ENCODE measurements around the gene MORC2.

The MORC2 gene

DNA sequence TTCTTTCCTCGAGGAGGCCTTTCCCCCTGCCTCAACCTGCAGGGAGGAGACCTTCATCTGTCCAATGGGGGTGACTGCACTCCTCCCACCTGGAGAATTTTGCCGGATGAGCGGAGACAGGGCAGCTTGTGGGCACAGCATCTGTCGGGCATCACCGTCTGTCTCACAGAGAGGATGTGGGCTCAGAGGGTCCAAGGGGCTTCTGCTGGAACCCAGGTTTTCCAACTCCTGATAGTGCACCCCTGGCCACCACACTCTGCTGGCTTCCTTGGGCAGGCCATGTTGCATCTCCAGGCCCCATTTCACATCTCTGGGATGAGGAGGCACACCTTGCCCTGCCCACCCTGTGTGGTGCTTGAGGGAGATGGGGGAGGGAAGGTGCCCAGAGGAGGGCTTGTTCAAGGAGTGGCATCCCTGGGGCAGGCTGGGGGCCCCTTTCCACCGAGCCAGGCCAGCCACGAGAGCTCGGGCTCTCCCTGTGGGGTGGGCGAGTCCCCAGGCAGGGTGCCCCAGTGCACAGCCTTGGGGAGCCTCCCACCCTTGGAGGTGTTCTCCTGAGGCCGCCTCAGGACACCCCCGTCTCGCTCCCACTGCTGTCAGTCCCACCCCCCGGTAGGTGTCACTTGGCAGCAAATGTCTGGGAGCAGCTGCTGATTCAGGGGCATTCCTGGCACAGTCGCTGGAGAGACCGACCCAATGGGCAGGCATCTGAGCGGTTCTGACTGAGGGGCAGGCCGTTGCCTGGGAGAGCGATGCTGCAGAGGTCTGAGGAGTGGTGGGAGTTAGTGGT lies 84.2 kb downstream of the MORC2 start:
- DNase-seq, result no peak

DNA sequence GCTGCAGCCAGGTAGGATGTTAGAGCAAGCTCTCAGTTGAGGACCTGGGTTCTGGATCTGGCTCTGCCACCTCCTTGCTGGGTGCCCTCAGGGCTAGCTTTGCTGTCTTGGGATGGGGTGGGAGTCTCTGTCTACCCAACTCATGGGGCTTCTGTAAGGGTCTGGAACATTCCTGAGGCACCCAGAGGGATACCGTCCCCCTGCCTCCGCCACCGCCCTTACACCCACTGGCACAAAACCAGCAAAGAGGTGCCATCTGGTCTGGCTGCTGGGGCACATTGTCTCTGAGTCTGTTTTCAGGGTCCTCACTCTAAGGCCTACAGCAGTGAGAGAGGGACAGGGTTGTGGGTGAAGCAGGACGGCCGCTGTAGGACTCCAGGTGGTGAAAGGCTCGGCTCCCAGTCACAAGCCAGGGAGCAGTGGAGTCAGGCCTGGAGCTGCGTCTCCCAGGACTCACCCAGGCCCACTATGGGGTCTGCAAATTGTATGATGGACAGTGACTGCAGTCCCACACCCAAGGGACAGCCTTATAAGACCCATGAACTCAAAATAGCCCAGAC lies 84.9 kb downstream of the MORC2 start:
- DNase-seq, result no peak

DNA sequence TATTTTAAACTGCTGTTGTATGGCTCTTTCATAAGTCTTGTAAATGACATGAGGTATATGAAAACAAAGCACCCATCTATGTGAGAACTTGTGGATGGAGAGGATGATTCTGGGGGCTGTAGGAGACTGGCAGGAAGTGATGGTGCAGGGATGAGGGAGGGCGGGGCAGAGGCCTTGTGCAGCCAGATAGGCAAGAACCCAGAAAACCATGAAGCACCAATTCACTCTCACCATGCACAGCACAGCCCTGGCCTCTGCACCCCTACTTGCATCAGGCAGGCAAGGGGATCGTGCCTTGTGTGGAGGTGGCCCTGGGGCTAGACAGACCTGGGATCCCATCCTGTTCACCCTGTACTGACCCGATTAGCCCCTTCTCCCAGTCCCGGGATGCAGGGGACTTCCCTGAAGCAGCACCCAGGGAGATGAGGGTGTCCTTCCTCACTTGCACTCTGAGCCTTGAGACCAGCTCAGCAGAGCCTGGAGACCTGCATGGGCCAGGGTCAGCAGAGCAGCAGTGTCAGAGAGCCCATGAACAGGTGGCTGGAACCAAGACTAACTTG lies 85.5 kb downstream of the MORC2 start:
- no peak for DNase-seq

DNA sequence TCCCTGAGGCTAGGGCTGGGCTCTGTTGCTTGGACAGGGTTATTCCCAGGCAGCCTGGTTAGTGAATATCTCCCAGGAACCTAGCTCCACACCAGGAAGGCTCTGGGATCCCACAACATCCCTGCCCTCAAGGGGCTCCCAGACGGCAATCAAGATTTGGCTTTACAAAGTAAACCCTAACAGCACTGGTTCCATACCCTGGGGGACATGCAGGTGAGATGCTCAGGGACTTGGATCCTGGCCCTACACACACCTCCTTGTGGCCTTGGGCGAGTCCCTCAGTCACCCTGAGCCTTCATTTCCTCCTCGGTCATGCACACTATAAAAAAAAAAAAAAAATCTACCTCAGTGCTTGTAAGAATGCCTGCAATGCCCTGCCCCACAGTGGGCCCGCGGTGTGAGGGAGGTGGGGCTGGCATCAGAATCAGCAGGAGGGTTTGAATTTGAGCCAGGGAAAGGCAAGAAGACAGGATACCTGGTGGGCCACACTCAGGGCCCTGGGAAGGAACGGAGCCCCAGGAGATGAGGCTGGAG lies 86.3 kb downstream of the MORC2 start:
- no peak for DNase-seq

DNA sequence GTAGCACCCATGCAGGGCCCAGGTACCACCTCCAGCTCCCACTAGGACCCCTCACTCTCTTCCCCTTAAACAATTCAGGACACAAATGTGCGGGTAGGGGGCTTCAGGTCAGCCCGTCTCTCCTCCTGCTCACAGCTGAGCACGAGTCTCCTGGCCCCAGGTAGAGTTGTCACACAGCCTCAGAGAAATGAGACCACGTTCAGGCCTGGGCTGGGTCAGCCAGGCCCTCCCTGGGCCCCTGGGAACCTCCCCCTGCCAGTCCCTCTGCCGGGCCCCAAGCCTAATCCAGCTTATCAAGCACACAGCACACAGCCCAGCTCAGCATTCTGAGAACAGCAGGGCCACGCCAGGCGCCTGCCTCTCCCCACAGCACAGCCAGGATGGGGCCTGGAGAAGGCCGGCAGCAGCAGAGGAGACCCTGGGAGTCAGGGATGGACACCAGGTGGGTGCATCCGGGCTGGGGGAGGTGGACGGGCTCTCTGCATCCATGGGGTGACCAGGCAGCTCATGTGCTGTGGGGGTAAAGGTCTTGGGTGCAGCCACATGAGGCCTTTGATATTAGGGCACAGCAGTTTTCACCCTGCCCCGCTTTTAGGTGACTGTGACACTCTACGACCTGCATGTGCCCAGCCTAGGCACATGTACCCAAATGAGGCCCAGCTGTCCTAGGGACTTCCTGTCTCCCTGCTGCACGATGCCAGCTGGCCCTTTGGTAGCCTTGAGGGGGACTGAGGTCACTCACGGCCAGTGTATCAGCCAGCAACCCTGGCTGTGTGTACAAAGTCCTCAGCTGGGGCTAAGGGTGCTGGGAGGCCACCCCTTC lies 87.0 kb downstream of the MORC2 start:
- DNase-seq, result no peak

DNA sequence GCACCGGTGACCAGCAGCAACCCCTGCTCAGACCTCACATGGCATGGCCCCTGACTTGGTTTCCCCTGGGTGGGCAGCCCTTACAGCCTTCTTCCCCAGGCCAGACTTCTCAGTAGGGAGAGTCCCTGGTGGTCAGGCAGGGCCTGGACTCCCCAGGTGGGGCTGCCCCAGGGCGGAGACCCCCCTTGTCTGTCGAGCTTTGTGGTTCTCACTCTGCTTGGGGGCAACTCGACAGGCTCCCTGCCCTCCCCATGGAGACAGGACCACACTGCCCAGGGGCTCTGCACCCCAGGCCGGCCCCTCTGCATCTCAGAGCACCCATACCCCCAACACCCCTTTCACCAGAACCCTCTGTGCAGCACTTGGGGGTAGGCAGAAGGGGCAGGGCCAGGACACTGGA lies 87.7 kb downstream of the MORC2 start:
- DNase-seq, result no peak

DNA sequence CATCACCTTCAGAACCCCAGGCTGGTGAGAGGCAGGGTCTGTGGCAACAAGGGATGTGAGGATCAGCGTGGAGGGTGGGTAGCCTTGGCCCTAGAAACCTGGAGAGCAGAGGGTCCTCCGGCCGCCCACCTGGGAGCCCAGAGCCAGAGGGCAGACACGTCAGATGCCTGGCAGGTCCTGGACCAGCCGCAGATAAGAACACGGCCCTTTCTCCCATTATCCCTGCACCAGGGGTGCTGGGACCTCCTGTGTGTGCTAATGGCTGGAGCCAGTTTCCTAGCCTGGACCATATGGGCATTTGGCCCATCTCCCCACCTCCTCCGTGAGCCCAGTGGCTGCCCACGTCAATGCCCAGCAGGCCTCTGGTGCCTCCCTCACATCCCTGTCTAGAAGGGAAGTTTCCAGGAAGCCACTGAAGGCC lies 88.4 kb downstream of the MORC2 start:
- DNase-seq, result no peak

DNA sequence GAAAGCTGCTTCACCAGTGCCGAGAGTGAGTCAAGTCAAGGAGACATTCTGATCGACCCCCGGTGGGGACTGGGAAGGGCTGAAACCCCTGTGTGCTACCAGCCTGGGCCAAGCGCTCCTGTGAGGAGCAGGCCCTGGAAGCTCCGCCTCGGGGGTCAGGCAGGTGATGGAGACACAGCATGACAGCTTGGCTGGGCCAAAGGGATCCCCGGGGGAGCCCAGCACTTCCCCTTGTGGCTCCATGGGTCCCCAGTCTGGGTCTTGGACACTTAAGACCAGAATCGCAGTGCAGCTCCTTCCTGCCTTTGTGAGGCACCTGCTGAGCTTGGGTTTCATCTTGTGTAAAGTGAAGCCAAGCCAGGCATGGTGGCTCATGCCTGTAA lies 89.2 kb downstream of the MORC2 start:
- DNase-seq, result no peak

DNA sequence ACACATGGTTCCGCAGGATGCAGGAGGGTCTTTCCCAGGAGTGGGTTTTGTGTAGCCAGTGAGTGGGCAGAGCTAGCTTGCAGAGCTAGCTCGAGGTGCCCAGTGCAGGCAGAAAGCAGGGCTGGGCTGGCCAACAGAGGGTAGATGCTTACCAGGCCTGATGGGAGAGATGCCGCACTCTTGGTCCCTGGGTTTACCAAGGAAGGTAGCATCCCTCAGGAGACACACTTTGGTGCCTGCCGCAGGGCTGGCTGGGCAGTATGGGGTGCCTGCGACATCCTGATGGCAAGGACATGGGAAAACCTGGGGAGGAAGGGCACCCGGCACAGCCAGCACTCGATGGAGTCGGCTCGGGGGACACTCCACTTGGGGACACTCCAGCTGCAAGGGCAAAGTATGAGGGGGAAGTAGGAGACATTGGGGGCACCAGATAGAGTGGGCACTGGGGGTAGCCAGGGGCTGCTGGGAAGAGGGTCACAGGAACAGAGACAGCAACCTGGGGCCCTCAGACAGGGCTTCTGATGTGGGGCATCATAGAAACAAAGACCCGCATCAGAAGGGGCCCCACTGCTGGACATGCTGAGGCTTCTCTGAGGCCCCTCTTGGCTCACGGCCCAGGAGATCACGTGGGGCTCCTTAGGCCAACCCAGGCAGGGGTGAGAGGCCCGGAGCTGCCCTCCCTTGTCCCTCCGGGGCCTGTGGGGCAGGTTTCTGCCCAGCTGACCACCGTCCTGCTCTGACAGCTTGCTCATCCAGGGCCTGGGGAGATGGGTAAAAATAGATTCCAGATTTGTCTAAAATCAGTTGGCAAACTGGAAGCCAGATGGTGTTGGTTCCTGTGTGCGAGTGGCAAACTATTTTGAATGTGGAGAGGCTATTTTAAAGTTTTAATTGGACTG lies 89.8 kb downstream of the MORC2 start:
- DNase-seq, result no peak

DNA sequence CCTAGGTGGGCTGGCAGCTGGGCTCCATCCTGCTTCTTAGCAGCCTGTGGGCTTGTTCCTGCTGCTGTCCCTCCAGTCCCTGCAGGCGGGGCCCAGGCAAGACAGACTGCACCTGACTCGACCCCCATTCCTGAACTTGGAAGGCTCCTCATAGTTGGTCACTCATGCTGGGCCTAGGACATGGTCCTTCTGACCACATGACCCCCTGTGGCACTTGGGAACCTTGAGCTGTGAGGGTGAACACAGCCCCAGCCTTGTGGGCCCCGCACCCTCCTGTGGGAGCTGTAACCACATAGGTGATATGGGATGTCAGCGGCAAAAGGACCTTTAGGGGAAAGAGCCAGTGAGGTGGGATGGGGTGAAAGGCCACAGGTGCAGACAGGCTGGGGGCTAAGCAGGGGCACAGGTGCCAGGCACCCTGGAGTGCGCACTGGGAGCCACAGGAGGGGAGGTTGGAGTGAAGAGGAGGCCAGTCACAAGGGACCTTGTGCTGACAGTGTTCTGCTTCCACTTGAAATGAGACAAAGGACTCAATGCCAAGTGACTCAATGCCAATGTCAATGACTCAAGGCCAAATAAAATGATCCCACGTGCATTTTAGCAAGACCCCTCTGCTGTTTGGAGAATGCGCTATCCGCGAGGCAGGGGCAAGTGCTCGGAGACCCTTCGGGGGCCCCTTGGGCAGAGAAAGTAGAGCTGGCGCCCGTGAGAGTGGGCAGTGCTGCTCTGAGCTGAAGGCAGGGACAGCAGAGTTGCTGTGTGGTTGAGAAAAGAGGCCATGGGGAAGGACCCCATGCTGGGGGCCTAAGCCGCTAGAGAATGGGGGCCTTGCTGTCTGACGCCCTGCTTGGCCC lies 90.7 kb downstream of the MORC2 start:
- DNase-seq, result no peak

DNA sequence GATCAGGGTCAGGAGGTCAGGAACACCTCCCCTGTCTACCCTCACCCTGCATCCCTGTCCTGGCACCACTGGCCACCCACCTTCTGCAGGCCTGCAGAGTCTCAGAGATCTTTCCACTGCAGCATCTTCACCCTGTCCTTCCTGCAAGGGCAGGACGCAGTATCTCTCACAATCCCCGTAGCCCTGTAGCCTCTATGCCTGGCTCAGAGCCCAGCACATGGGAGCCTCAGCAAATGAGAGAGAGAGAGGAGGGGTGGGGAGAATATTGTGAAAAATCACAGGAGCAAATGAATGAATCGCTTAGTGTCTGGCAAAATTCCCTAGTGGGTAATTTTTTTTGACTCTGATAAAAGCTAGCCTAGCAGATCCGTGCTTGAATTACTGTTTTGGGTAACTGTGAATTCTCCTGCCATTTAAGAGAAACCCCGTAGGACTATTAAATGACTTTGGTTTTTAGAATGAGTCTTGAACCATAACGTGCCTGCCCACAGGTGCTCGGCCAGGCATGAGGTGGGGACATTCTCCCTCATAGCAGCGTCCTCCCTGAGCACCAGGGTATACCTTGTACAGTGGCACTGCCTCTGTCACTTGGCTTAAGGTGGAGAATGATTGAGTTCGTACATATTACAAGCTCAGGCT lies 91.5 kb downstream of the MORC2 start:
- no peak for DNase-seq

DNA sequence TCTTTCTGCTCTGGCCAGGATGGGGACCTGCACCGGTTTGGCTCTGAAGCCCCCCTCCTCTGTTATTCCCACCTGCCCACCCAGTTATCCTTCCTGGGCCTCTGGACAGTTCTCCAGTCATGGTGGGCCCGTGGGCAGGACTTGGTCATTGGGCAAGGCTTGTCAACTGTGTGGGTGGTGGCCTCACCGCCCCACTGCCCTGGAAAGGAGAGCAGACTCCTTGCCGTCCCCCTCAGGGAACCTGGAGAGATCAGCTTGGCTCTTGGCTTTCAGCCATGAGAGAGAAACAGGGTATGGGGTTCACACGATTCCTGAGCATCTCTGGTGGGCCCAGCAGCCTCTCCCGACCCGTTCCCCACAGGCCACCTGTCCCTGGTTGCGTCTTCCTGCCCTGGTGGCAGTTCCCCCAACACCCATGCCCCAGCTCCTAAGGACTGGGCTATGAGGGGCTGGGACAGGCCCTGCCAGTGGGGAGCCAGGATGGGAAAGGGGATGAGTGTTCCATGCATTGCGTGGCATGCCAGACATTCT lies 92.3 kb downstream of the MORC2 start:
- no peak for DNase-seq

DNA sequence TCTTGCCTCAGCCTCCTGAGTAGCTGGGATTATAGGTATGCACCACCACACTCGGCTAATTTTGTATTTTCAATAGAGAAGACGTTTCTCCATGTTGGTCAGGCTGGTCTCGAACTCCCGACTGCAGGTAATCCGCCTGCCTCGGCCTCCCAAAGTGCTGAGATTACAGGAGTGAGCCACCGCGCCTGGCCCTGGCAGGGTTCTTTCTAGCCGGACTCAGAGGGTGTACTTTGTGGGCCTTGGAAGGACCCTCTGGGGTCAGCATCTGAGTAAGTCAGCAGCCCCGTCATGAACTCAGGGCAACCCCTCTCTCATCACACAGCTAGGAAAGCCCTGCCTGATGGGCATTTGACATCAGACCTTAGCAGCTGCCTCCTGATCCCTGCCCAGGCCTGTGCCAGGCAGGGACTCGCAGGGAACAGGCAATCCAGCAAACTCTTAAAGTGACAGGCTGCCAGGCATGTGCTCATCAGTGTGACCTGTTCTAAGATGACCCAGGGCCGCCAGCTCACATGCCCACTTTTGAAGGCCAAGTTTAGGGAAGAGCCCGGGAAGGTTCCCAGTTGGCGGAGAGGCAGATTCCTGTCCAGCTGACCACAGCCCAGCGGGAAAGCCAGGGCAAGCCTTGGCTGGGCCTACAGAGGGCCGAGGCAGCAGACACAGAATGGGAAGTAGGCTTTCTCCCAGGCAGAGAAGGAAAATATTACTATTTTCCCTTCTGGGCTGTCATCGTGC lies 92.9 kb downstream of the MORC2 start:
- no peak for DNase-seq

All from NK-92 treated with Interleukin-12 subunit alpha and Interleukin-12 subunit beta, amount 100 ng/mL, for 24 hours (cell line).